ENCODE data around the gene SMIM24. TPM values are rescaled to one million over a fixed set of nuclear protein-coding genes. Genes with fewer than 3 reads are reported as not detected.

The SMIM24 gene
- total RNA-seq, 8 experiments from 2014 or later: 0.11 to 1.3 (median 0.52) TPM; not detected in 4

DNA sequence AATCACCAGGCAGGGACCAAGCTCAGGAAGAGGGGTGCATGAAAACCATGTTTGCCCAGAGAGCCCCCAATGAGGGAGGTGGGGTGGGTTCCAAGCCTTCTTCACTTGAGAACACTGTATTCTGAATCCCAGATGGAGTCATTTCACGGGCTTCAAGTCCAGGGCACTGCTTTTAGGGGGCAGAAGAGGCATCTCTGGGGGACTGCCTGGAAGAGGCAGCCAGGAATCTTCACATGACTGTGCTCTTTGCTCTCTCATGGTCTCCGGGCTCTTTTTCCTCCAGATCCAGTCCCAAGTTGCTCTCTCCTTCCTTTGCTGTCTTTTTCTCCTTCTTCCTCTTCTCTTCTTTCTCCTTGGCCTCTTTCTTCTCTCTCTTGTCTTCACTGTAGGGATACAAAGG lies 5.7 kb downstream of the SMIM24 start:
- in situ Hi-C loops (cut with MboI; ENCODE audit: low pct_unique_long_range_greater_than_20kb in 2 of 9, low sequenced_read_pairs in 9 of 9, unreplicated experiment in 9 of 9): loop anchor here in 6 of 9 experiments (5.0 to 25.0 kb wide), 4 partner anchors 137 to 162 kb away; no protein-coding TSS in a partner anchor
- Histone ChIP-seq H3K4me1 (replicated peaks in 1 of 2) (no peaks in the 10 kb centered on the region), H3K4me3 (no peak overlapping the region), H3K27ac (no peak overlapping the region)
- 50 to 63% (median 56%) methylated on average over 1 to 2 of the region's 2 CpGs; no CpG with 5 or more reads in 6 of the 10 experiments for WGBS, 10 experiments
- ATAC-seq (replicated peaks in 6 of 8): no peak

DNA sequence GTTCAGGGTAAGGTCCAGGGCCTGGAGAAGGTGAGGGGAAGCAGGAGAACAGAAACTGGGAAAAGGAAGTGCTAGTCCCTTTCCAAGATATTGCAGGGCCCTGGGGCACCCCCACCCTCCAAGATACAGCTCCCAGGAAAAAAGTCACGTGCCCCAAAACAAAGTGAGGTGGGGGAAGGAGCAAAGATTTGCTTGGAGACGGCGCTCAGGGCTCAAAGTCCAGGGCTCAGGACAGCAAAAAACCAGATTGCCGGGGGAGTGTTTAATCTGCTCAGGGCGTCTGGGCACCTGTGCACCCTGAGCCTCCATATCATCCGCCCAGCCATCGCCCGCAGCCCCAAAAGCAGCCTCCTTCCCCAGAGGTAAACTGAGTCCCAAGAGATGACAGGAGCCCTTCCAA lies 6.3 kb downstream of the SMIM24 start:
- Histone ChIP-seq H3K4me3 (no peak overlapping the region), H3K4me1 (replicated peaks in 1 of 2) (no peaks in the 10 kb centered on the region), H3K27ac (no peak overlapping the region)
- WGBS, 10 experiments: 39 to 60% (median 52%) methylated on average over 1 to 4 of the region's 8 CpGs; no CpG with 5 or more reads in 4 of the 10 experiments
- ATAC-seq (replicated peaks in 6 of 8): no peak
- in situ Hi-C loops (cut with MboI; ENCODE audit: low pct_unique_long_range_greater_than_20kb in 2 of 9, low sequenced_read_pairs in 9 of 9, unreplicated experiment in 9 of 9): loop anchor here in 4 of 9 experiments (5.0 to 25.0 kb wide), 3 partner anchors 137 to 149 kb away; no protein-coding TSS in a partner anchor

DNA sequence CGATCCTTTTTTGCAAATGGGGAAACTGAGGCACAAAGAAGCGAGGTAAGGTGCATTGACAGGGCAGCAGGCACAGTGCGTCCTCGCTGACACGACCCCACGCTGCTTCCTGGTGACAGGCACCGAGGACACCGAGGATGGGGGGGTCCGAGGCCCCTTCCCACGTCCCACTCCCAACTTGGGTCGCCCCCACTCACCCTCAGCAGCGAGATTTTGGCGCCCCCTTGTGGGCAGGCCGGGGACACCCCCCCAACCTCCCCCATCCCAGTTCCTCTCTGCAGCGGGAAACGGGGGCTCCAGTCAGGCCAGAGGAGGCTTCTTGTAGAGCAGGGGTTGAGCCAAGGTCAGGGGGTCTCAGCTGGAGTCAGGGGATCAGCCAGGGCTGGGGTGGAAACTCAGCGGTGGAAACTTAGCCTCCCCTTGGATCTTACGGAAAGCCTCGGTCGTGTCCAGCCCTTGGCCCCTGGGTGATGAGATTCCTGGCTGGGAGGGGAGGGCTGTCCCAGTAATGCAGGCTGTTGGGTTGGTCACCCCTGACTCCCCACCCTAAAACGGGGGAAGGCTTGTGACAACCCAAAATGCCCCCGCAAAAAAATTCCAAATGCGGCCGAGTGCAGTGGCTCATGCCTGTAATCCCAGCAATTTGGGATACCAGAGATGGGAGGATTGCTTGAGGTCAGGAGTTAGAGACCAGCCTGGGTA lies 8.2 kb downstream of the SMIM24 start:
- Histone ChIP-seq H3K4me3 (no peak overlapping the region), H3K27ac (no peak overlapping the region), H3K4me1 (replicated peaks in 1 of 2) (no peaks in the 10 kb centered on the region)
- ATAC-seq (replicated peaks in 6 of 8): peak; percentile 13 to 51 (median 38)
- 0 to 50% (median 8%) methylated on average over 1 to 6 of the region's 24 CpGs; no CpG with 5 or more reads in 5 of the 10 experiments for WGBS, 10 experiments
- in situ Hi-C loops (cut with MboI; ENCODE audit: low pct_unique_long_range_greater_than_20kb in 2 of 9, low sequenced_read_pairs in 9 of 9, unreplicated experiment in 9 of 9): loop anchor here in 4 of 9 experiments (5.0 to 25.0 kb wide), 3 partner anchors 135 to 147 kb away; no protein-coding TSS in a partner anchor

- H3K27ac ChIP-seq: no peak overlapping the region
- peak in 3 of 8 experiments; percentile 9 to 32 (median 19) for ATAC-seq (replicated peaks in 6 of 8)
- 30 to 80% (median 67%) methylated on average over 2 to 7 of the region's 11 CpGs; no CpG with 5 or more reads in 4 of the 10 experiments for WGBS, 10 experiments
- in situ Hi-C loops (cut with MboI; ENCODE audit: low pct_unique_long_range_greater_than_20kb in 2 of 9, low sequenced_read_pairs in 9 of 9, unreplicated experiment in 9 of 9): loop anchor here in 4 of 9 experiments (5.0 to 25.0 kb wide), 3 partner anchors 133 to 146 kb away; no protein-coding TSS in a partner anchor
- no peaks in the 10 kb centered on the region for H3K4me1 ChIP-seq (replicated peaks in 1 of 2)
- no peak overlapping the region for H3K4me3 ChIP-seq
These were observed 9.7 kb downstream of the SMIM24 start for GRCh38 chr19:3470500-3471128.

GRCh38 chr19:3469638-3470499 lies 10.5 kb downstream of the SMIM24 start:
- H3K27ac ChIP-seq: no peak overlapping the region
- ATAC-seq (replicated peaks in 6 of 8): peak in 6 of 8 experiments; percentile 6 to 42 (median 14)
- no peaks in the 10 kb centered on the region for H3K4me1 ChIP-seq (replicated peaks in 1 of 2)
- no peak overlapping the region for H3K4me3 ChIP-seq
- in situ Hi-C loops (cut with MboI; ENCODE audit: low pct_unique_long_range_greater_than_20kb in 2 of 9, low sequenced_read_pairs in 9 of 9, unreplicated experiment in 9 of 9): loop anchor here in 4 of 9 experiments (5.0 to 25.0 kb wide), 3 partner anchors 133 to 145 kb away; no protein-coding TSS in a partner anchor
- 0 to 100% (median 48%) methylated on average over 1 to 5 of the region's 14 CpGs; no CpG with 5 or more reads in 3 of the 10 experiments for WGBS, 10 experiments

DNA sequence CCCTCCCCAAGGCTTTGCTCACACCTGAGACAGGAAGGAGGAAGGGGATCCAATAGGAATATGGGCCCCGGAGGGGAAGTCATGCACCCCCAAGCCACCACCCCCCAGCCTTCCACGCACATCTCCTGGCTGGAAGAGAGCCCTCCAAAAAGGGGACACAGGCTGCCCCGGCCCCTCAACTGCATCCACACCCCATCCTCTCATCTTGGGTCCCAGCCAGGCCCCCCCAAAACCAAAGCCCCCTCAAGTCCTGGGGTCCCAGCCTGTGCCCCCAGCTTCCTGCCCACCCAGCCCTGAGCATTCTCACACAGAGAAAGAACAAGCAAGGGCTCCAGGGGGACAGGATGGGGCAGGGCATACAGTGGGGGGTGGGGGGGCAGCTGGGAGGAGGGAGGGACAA lies 12.1 kb downstream of the SMIM24 start:
- 100% methylated on average over 1 of the region's 3 CpGs; no CpG with 5 or more reads in 9 of the 10 experiments for WGBS, 10 experiments
- ATAC-seq (replicated peaks in 6 of 8): no peak
- in situ Hi-C loops (cut with MboI; ENCODE audit: low pct_unique_long_range_greater_than_20kb in 2 of 9, low sequenced_read_pairs in 9 of 9, unreplicated experiment in 9 of 9): loop anchor here in 2 of 9 experiments (25.0 kb wide), 1 partner anchor 131 kb away; no protein-coding TSS in a partner anchor

DNA sequence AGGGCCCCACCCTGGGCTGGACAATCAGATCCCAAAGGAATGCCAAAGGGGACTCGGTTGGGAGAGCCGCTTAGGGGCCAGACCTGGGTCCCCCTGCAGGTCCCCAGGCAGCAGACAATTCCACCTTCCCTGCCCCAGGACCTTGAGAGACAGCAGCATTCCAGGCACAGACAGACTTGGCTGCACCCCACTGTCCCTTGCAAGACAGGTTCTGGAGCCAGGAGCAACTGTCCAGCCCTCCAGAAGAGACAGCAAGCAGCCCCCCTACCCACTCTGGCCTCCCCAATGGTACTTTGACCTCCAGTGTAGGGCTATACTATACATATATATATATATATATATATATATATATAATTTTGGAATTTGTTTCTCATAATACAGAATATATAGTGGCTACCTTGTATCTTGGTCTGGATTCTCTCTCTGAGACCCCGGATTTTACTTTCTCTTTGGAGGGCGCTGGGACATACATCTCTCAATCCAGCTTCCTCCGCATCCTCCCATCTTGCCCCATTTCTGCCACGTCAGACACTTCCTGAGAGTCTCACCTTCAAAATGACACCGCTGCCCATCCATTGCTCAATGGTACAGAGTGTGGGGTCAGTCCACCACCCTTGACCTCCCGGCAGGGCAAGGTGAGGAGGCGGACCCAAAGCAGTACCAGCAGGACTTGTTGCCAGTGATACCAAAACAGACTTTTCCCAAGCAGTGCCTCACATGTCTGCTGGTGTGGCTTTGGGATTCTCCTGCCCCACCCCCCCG lies 12.7 kb downstream of the SMIM24 start:
- ATAC-seq (replicated peaks in 6 of 8): no peak
- Histone ChIP-seq H3K4me3 (no peak overlapping the region), H3K4me1 (replicated peaks in 1 of 2) (peaks cover 0 to 15% of the 10 kb centered on the region in 2 donors), H3K27ac (no peak overlapping the region)
- WGBS, 10 experiments: 83 to 87% (median 84%) methylated on average over 1 to 7 of the region's 10 CpGs; no CpG with 5 or more reads in 6 of the 10 experiments
- in situ Hi-C loops (cut with MboI; ENCODE audit: low pct_unique_long_range_greater_than_20kb in 2 of 9, low sequenced_read_pairs in 9 of 9, unreplicated experiment in 9 of 9): loop anchor here in 2 of 9 experiments (25.0 kb wide), 1 partner anchor 130 kb away; no protein-coding TSS in a partner anchor

More for the DNA sequence above, 12.1 kb downstream of the SMIM24 start:
- no peak overlapping the region for H3K27ac ChIP-seq
- no peak overlapping the region for H3K4me3 ChIP-seq
- peaks cover 0 to 10% of the 10 kb centered on the region in 2 donors for H3K4me1 ChIP-seq (replicated peaks in 1 of 2)

- ATAC-seq (replicated peaks in 6 of 8): no peak
- H3K27ac ChIP-seq: no peak overlapping the region
- WGBS, 10 experiments: 20 to 70% (median 47%) methylated on average over 1 to 6 of the region's 9 CpGs; no CpG with 5 or more reads in 6 of the 10 experiments
These were observed 13.7 kb downstream of the SMIM24 start for GRCh38 chr19:3466635-3467034.

GRCh38 chr19:3465552-3465951 lies 14.8 kb downstream of the SMIM24 start:
- H3K4me3 ChIP-seq: no peak overlapping the region
- peak in 1 of 8 experiments; percentile 18 for ATAC-seq (replicated peaks in 6 of 8)

More at GRCh38 chr19:3466635-3467034, 13.7 kb downstream of the SMIM24 start:
- Histone ChIP-seq H3K4me1 (replicated peaks in 1 of 2) (peaks cover 0 to 15% of the 10 kb centered on the region in 2 donors), H3K4me3 (no peak overlapping the region)
- in situ Hi-C loops (cut with MboI; ENCODE audit: low pct_unique_long_range_greater_than_20kb in 2 of 9, low sequenced_read_pairs in 9 of 9, unreplicated experiment in 9 of 9): loop anchor here in 2 of 9 experiments (25.0 kb wide), 1 partner anchor 129 kb away; no protein-coding TSS in a partner anchor

DNA sequence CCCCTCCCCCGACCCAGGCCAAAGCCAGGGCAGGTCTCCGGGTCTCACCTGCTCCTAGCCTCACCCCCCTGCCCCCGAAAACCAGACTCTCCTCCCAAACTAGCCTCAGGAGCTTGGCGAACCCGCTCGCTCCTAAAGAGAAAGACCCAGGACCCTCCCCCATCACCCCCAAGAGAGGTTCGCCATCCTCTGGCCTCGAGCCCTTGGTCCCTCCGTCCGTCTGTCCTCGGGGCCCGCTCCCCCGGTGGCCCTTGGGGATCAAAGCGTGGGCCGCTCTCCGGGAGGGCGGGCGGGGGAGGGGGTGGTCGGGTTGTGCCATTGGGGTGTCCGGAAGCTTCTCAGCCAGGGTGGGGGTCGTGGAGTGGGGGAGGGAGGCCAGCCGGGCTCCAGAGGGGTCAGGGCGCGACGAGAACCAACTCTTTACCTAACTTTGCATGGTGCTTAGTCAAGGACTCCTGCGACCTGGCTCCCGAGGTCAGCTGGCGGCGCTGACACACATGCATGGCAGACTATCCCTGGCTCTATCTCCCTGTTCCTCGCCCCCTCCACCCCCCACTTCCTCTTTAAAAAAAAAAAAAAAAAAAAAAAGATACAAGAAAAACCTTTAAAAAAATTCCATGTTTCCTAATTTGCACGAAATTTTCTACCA lies 15.6 kb downstream of the SMIM24 start:
- Histone ChIP-seq H3K27ac (no peak overlapping the region), H3K4me1 (replicated peaks in 1 of 2) (peaks cover 0 to 16% of the 10 kb centered on the region in 2 donors), H3K4me3 (no peak overlapping the region)
- WGBS, 10 experiments: 0 to 67% (median 19%) methylated on average over 1 to 6 of the region's 31 CpGs
- in situ Hi-C loops (cut with MboI; ENCODE audit: low pct_unique_long_range_greater_than_20kb in 2 of 9, low sequenced_read_pairs in 9 of 9, unreplicated experiment in 9 of 9): loop anchor here in 2 of 9 experiments (25.0 kb wide), 1 partner anchor 127 kb away; no protein-coding TSS in a partner anchor
- ATAC-seq (replicated peaks in 6 of 8): no peak

More at GRCh38 chr19:3465552-3465951, 14.8 kb downstream of the SMIM24 start:
- WGBS, 10 experiments: 43 to 60% methylated on average over 1 to 5 of the region's 7 CpGs; no CpG with 5 or more reads in 8 of the 10 experiments
- in situ Hi-C loops (cut with MboI; ENCODE audit: low pct_unique_long_range_greater_than_20kb in 2 of 9, low sequenced_read_pairs in 9 of 9, unreplicated experiment in 9 of 9): loop anchor here in 2 of 9 experiments (25.0 kb wide), 1 partner anchor 128 kb away; no protein-coding TSS in a partner anchor
- H3K4me1 ChIP-seq (replicated peaks in 1 of 2): peaks cover 0 to 15% of the 10 kb centered on the region in 2 donors
- H3K27ac ChIP-seq: no peak overlapping the region
